Stimulated activated CD4-positive, alpha-beta T cell treated with anti-CD3 and anti-CD28 coated beads, Interleukin-1b, Interleukin-23, amount 100 ng/mL, for 1 hour (primary cell): ENCODE data around the gene CNGA2.
"Not testable (repeated sequence)": the region's sequence is repeated elsewhere in the genome, so short reads cannot be mapped to it uniquely, and the experiment has no call there.

Experiments
- DNase-seq, 2 donors: peaks; one replicate each; pipeline ENCODE4 v3.0.0-alpha.2; 2020; ENCODE audit warnings: low read depth in 2 of 2

CNGA2 gene

DNA sequence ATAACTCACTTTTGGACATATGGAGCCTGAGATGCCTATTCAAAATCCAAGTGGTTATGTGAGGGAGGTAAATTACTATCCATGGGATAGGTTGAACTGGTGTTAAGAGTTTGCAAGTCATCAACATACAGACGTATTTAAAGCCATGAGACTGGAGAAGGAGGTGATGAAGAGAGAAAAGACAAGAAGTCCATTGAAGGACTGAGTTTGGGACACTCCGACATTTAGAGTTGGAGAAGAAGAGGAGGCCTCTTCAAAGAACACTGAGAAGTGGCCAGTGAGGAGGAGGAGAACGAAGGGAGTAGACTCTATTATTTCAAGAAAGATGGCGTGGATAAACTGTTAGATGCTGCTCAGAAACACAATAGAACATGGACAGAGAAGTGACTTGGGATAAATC lies at the start of gene CNGA2:
Gene CNGA2, plus strand, starts transcription at position 301 of the 400 bp plus-strand sequence. CDS start 3,738 bp downstream, outside the sequence.
- DNase-seq: no peak

DNA sequence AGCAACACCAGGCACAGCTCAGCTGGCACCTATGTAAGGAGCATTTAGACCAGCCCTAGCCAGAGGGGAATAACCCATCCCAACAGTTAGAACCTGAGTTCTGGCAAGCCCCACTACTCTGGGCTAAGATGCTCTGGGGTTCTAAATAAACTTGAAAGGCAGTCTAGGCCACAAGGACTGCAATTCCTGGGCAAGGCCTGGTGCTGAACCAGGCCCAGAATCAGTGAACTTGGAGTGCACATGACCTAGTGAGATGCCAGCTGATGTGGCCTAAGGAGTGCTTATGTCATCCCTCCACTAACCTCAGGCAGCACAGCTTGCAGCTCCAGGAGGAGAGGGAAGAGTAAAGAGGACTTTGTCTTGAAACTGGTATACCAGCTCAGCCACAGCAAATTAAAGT lies 46.9 kb upstream of the CNGA2 start:
- no peak for DNase-seq

DNA sequence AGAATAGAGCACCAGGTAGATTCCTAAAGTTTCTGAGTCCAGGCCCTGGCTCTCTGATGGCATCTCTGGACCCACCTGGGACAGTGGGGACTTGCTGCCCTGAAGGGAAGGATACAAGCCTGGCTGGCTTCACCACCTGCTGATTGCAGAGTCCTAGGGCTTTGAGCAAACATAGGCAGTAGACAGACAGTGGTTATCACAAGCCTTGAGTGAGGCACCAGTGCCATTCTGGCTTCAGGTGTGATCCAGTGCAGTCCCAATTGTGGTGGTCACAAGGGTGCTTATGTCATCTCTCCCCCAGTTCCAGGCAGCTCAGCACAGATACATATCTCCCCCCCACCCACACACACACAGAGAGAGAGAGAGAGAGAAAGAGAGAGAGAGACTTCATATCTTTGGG lies 45.9 kb upstream of the CNGA2 start:
- DNase-seq: no peak

DNA sequence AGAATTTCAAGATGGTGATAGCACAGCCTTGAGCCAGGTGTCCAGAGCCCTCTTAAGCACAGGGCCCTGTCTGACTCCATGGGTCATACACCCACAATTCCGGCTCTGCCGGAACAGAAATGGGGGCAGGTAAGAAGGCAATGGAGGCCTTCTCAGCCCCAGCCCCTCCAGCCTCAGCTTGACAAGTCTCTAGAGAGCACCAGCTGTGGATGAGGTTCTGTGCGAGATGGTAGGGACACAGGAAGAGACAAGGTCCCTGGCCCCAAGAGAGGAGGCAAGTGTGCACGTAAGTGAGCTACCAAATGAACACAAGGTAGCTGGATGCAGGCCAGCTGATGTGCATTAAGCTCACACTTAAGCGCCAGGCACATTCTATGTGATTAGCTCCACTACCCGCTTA lies 41.7 kb upstream of the CNGA2 start:
- DNase-seq: no peak

DNA sequence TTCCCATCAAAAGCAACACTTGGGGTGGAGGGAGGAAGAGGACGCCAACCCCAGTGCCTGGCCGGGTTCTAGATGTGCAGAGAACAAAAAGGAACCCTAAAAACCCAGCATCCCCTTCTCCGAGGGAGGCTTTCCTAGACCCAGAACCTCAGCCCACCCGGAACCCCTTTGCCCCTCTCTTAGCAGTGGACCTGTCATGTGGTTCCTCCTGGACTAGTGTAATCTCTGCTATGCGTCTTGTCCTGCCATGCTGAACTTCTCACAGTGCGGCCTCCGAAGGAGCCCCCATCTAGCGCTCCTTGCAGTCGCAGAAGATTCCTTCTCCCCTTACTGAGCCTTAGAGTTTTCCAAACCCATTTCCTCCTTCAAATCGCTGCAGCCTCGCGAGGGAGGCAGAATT lies 40.4 kb upstream of the CNGA2 start:
- no peak for DNase-seq

DNA sequence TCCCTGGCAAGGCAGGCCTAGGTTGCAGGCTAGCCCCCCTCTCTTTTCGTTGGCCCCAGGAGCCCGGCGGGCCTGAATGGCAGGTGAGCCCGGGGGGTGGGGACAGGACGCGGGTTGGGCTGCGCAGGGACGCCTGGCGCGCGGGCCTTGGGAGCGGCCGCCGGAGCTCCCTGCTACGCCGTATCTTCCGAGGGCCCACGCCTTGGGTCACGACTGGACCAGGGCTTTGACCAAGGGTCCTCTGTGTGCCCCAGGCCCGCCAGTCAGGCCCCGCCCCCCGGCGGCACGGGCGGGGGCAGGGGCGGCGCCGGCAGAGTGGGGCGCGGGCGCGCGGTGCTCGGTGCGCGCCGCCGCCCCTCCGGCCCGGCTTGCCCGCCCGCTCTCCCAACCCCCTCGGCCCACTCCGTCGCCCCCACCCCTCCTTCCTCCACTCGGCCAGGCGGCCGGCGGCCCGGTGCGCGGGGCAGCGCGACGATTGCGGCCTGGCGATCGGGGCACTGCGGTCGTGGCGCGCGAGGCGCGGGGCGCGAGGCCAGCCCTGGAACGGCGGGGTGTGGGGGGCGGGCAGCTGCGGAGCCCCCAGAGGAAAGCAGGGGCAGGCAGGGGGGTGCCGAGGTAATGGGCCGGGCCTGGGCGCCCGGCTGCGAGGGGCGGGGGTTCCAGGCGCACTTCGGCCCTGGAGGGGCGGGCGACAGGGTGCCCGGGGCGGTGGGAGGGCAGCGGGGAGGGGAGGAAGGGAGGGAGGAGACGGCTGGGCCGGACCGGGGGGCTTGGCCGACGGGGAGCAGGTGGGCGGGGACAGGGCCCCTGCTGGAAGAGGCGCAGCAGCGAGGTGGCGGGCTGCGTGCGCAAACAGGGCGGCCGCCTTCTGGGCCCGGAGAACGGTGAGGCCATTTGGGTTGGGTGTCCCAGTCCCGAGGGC lies 39.6 kb upstream of the CNGA2 start, which contains the start of gene PRRG3:
Gene PRRG3, plus strand, starts transcription at position 798 of the 922 bp plus-strand sequence. CDS start 3,357 bp downstream, outside the sequence.
- DNase-seq: no peak

DNA sequence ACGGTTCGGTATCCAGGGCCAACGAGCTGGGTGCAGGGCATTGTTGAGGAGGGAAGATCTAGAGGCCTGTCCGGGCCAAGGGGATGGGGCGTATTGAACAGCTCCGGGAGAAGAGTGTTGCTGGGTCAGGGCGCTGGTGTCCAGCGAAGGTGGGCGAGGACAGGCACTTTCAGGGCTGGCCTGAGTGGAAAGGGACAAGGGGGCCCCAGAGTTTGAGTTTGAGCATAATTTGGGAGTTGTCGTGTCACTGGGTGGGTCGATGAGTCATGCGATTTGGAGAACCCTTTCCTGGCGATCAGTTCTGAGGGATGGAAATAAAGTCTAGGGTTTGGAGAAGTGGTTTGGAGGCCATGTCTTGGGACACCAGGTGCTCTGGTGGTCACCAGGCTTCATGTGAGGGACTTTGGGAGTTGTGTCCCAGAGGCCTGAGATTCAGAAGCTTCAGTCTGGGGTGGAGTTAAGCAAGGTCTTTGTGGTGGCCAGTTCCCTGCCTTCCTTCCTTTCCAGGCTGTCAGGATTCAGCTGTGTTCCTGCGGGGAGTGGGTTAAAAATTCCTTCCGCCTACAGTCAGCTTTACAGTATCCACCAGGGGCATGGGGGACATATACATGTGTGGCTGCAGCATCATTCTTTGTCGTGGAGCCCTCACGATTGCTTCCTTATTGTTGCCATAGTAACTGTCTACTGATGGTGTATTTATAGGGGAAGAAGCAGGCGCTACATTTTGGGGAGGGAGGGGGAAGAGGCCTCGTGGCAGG lies 38.8 kb upstream of the CNGA2 start:
- no peak for DNase-seq

DNA sequence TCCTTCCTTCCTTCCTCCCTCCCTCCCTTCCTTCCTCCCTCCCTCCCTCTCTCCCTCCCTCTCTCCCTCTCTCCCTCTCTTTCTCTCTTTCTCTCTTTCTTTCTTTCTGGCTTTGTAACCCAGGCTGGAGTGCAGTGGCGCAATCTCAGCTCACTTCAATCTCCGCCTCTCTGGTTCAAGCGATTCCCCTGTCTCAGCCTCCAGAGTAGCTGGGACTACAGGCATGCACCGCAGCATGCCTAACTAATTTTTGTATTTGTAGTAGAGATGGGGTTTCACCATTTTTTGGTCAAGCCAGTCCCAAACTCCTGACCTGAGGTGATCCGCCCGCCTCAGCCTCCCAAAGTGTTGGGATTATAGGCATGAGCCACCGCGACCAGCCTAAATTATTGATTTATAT lies 37.5 kb upstream of the CNGA2 start:
- DNase-seq: not testable (repeated sequence)

DNA sequence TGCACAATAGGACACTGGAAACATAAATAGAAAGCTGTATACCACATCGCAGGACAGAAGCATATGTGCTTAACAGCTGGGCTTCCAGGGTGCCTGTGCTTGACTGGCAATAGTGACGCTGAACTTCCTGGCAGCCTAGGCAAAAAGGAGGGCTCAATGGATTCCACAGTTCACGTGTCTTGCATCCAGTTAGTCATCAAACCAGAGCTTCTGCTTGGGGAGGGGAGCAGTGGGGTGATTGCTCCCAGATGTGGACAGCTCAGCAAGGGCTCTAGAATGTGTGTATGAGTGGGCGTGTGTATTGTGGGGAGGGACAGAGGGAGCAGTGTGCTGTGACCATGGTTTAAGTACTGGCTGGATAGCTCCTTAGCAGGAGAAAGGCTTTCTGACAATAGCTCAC lies 37.0 kb upstream of the CNGA2 start:
- DNase-seq: no peak

DNA sequence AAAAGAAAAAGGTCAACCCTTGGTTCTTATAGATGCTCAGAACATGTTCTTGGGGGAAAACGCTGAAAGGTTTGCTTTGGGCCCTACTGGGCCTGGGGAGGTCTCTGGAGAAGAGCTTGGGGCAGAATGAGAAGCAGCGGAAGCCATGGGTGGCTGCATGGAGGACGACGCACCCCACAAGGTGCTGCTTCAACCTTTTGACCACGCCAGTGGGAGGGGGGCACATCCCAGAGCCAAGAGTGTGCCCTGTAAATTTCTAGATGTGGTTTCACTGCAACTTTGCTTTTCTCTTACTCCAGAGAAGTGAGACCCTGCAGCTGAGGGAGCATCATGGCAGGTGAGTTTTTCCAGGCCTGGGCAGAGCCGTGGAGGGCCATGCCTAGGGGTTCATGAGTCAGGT lies 36.1 kb upstream of the CNGA2 start:
- no peak for DNase-seq

DNA sequence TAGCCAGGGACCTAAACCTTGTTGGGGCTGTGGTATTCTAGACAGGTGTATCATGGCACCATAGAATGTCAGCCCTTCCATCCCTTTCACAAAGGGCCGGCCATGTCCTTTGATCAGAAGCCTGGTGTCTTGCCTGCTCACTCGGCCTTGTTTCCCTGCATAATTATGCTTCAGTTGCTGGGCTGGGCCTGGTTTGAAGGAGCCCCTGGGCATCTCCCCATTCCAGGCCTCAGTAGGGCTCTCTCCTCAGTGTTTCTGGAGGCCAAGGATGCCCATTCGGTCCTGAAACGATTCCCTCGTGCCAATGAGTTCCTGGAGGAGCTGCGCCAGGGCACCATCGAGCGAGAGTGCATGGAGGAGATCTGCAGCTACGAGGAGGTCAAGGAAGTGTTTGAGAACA lies 34.8 kb upstream of the CNGA2 start:
- DNase-seq: no peak

DNA sequence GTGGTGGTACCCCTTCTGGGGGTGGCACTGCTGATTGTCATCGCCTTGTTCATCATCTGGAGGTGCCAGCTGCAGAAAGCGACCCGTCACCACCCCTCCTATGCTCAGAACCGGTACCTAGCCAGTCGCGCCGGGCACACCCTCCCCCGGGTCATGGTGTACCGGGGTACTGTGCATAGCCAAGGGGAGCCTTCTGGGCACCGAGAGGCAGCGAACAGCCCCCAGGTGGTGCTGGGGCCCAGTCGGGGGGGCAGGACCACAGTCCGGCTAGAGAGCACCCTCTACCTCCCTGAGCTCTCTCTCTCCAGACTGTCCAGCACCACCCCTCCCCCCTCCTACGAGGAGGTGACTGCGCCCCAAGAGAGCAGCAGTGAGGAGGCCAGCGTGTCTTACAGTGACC lies 34.0 kb upstream of the CNGA2 start:
- DNase-seq: no peak

DNA sequence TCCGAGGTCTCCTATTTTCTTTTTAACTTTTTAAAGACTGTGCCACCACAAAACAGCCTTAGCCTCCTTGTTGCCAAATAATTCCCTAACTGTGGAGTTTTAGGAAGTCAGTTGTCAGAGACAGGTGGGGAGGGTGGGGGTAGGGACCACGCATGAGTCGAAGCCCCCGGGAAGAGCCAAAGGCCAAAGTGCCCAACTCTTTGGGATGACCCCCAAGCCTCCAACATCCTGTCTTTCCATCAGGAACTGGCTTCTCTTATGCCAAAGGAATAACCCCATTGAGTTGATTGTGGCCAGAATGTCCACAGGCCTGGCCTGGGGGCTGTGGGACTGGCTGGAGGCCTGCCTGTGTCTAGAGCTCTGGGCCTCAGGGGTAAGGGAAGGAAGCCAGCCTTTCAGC lies 33.5 kb upstream of the CNGA2 start:
- no peak for DNase-seq

DNA sequence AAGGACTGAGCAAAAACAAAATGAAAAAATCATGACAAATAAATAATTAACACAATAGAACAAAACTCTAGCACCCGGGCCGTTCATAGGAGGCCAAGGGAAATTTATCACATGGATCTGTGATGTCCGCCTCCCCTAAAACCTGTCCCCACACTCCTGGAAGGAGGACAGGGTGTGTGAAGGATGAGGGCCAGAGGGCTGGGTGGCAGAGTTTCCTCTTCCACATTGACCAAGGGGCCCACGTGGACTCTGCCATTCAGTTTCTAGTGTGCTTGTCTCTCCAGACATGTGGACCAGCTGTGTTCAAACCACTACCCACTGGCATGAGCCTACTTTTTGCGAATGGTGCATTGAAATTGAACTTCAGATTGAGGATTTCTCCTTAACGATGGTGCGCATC lies 33.0 kb upstream of the CNGA2 start:
- DNase-seq: no peak

DNA sequence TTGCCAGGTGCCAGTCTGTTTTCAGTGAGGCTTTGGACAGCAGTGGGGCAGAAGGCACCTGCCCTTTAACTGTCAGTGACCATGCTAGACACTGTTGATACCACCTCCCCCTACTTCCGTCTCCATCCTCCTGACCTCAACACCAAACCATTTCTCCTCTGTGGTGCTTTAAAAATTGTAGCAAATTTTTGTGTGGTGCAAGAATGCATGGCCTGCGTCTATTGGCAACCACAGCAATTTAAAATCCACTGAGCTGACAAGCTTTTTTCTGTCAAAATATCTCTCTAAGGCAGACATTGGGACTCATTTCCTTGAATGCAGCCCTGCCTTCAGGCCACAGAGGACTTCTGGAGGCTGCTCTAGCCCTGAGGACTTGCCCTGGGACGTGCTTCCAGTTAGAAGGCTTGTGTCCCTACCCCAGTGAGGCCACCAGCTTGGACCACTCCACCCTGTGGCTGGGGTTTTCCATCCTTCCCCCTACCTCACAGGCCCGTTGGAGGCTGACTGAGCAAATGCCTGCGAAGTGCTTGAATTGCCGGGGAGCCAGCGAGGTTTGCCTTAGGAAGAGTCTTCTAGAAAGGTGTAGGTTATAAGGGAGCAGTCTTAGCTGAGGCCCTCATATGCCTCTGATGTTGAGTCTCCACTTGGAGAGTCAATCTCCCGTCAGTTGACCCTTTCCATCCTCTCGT lies 32.4 kb upstream of the CNGA2 start:
- no peak for DNase-seq

DNA sequence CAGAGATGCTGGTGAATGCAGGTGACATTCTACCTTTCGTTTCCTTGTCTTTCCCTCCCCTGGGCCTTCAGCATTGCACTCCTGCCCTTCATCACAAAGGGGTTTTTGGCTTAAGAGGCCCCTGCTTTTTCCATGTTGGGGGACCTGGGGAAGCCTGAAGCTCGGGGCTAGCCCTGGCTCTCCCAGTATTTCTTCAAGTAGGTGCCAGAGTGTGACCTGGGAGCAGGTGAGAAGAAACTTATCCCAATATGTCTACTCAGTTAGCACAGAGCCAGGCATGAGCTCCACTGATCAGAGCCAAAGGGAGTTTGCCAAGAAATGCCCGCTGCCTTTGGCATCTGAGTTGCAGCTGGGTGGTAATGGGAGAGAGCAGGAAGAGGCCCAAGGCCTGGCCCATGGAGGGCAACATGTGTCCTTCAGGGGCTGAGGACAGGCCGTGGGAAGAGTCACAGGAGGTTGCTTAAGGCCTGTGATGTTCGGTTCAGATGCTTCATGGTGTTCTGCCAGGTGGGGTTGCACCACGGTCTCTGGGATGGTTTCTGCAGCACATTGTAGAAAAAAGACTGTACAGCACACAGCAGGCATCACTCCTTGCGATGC lies 31.7 kb upstream of the CNGA2 start:
- DNase-seq: no peak

DNA sequence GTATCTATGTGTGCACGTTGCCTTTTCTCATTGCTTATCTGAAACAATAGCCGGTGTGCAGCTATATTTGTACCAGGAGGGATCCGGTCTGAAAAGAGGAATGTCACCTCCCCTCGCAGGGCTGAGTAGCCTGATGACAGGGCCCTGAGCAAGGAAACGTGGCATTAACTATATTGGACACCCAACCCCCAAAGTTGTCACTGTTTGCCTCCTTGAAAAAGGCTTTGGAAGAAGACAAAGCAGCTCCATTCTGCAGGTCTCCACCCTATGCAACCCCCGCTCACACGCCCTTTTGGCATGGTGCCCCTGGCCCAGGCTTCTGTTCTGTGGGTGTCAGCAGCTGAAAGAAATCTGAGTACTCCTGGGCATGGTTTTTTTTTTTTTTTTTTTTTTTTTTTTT lies 31.1 kb upstream of the CNGA2 start:
- no peak for DNase-seq

DNA sequence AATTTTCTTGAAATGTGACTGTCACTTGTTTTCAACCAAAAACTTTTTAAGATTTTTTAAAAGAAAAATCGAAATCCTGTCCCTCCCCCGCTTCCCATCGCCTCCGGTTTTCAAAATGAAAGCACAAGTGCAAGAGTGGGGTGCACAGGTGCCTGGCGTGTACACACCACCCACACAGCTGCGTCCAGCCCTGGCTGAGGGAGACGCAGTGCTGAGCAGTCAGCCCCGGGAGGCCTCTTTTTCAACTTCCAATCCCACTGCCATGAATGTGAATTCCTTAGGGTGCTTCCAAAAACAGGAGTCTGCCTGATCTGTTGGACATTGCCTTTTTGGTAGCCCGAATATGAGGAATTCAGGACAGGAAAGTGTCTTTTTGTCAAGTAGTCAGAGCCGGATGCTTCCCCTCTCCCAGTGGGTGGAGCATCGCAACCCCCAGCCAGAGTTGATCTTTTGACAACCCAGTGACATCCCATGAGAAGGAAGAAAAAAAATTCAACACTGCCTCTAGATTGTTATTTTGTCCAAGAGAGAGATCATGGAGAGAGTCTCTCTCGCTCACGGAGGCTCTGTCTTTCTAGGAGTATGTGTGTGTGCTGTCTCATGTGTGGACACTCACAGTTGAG lies 30.4 kb upstream of the CNGA2 start:
- no peak for DNase-seq

DNA sequence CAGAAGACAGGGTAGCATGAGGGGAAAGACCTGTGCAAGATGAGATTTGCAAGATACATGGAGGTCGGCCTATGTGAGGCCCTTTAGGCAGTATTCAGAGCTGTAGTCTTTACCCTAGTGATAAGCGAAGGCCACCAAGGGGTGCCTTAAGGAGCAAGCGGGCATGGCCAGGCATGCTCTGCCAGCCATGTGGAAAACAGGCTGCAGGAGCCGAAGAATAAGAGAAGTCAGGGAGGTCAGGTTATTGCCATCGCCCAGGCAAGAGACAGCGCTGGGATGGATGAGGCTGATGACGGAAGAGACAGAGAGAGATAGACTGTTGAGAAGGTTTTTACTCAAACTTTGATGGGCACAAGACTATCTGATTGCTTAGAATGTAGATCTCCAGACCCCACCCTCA lies 25.7 kb upstream of the CNGA2 start:
- no peak for DNase-seq

DNA sequence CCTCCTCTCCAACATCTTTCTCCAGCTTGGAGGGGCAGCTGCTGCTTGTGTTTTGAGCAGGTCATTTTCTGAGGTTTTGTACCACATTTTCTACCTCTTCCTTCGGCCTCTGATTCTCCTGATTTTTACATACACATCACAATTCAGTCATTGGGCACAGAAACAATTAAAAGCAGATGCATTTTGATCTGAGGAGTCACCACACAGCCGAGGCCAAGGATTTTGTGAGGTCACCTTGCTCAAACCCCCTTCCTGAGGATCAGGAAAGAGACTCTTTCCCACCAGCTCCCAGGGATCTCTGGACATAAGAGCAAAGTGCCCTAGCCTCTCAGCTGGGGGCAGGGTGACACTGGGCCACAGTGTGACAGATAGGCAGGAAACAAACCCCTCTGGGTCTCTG lies 24.1 kb upstream of the CNGA2 start:
- no peak for DNase-seq

DNA sequence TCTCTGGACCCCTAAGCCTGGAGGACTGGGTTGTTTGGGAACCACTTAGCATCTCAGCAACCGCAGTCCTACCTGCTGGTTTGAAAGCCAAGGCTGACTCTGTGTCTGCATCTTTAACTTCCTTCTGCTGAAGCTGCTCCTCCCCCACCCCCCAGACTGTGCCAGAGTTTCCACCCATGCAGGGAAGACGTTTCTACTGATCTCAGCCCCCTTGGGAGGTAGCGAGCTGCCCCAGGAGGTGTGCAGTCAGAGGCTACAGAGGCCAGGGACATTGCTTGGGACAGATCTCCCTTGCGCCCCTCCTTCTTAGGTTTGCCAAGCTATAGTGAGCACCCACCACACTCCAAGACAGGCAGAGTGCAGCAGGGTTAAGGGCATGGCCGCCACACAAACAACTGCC lies 23.4 kb upstream of the CNGA2 start:
- no peak for DNase-seq

DNA sequence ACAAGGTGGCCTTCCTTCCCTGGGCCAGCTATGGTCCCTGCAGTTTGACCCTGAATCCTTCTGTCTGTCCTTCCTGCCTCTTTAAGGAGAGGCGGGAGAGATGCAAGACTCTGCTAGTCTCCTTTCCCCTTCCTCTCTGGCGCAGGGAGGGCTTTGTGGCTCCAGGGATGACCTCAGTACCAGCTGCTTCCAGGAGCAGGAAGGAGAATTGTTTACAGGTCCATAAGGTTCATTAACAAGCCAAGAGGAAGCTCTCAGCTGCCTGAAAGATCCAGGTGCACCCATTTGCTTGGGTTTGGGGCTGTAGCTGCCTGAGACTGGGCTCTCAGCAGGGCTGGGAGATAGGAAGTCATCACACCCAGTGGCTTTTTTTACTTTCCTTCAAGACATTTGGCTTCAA lies 22.8 kb upstream of the CNGA2 start:
- DNase-seq: no peak
